B cell (primary cell): Measurements from ENCODE around the gene ABCA7. TPM values are rescaled to one million over a fixed set of nuclear protein-coding genes. Genes with fewer than 3 reads are reported as not detected.

Experiments used
- ATAC-seq: fragments of 200-7000 bp; cut with Tn5 transposase; one replicate; pipeline ENCODE4 v1.10.0; 2021; ENCODE audit warnings: low read depth, mild to moderate bottlenecking, moderate number of reproducible peaks, moderate library complexity
- CTCF ChIA-PET: fragments of 350-600 bp; sonication (Branson Sonifier 250); formaldehyde crosslinking; loops from one replicate; lab custom pipeline; 2021; ENCODE audit warnings: antibody characterized with exemption, inconsistent platforms; lab: Charles Lee
- POLR2A ChIA-PET: fragments of 350-600 bp; sonication (Branson Sonifier 250); formaldehyde crosslinking; loops from one replicate; lab custom pipeline; 2021; ENCODE audit warnings: antibody characterized with exemption; lab: Charles Lee
- DNase-seq: peaks from one replicate; pipeline ENCODE4 v3.0.0; 2013
- H2AFZ ChIP-seq: 2 replicates; pipeline ENCODE4 v1.6.1; 2012; ENCODE audit warnings: mild to moderate bottlenecking, low read depth, low read length; ENCODE audit not compliant: insufficient read depth, poor library complexity, severe bottlenecking
- H3K27ac ChIP-seq, 2 donors: 1 replicate in 1 of 2; 2 replicates in 1 of 2; pipeline ENCODE4 v1.5.1; 2012 to 2013; ENCODE audit warnings: low read length in 2 of 2, mild to moderate bottlenecking in 2 of 2, moderate library complexity in 1 of 2
- H3K27me3 ChIP-seq, 4 experiments: fragments of 200-600 bp in 1 of 4; sonication (generic) in 1 of 4; replicated peaks in 1 of 4; 1 replicate in 2 of 4; 2 replicates in 2 of 4; pipeline versions ENCODE4 v1.6.1 to v1.7.0; 2013 to 2016; ENCODE audit warnings: low read length in 3 of 4, mild to moderate bottlenecking in 2 of 4, mixed read lengths in 1 of 4, moderate library complexity in 1 of 4; ENCODE audit not compliant: insufficient read depth in 4 of 4, control insufficient read depth in 3 of 4; ENCODE audit errors: control extremely low read depth in 1 of 4
- H3K36me3 ChIP-seq, 2 experiments: replicated peaks in 1 of 2; 1 replicate in 1 of 2; 2 replicates in 1 of 2; pipeline versions ENCODE4 v1.6.1 to v1.7.1; 2013; ENCODE audit warnings: low read length in 1 of 2; ENCODE audit not compliant: insufficient read depth in 2 of 2, control insufficient read depth in 1 of 2; ENCODE audit errors: control extremely low read depth in 1 of 2, extremely low read depth in 1 of 2
- H3K4me1 ChIP-seq, 2 donors: fragments of 200-600 bp in 1 of 2; sonication (generic) in 1 of 2; 1 replicate in 1 of 2; 2 replicates in 1 of 2; pipeline versions ENCODE4 v1.5.1 to v1.6.1; 2013 to 2017; ENCODE audit warnings: low read length in 2 of 2; ENCODE audit not compliant: control insufficient read depth in 2 of 2, insufficient read depth in 2 of 2
- H3K4me2 ChIP-seq: replicated peaks from 2 replicates; pipeline ENCODE3; 2012; ENCODE audit warnings: mild to moderate bottlenecking, low read depth, low read length; ENCODE audit not compliant: poor library complexity, severe bottlenecking
- H3K4me3 ChIP-seq, 5 experiments: fragments of 200-600 bp in 1 of 5; sonication (generic) in 1 of 5; 1 replicate in 3 of 5; 2 replicates in 2 of 5; pipeline versions ENCODE4 v1.5.1 to v1.7.0; 2011 to 2016; ENCODE audit warnings: low read length in 4 of 5, mild to moderate bottlenecking in 4 of 5, low read depth in 2 of 5, control low read depth in 1 of 5, moderate library complexity in 1 of 5; ENCODE audit not compliant: insufficient read depth in 1 of 5; ENCODE audit errors: control extremely low read depth in 1 of 5, extremely low read depth in 1 of 5
- H3K79me2 ChIP-seq: fragments of 200-600 bp; sonication (generic); one replicate; pipeline ENCODE4 v1.6.0; 2016; ENCODE audit warnings: low read length; ENCODE audit not compliant: control insufficient read depth, insufficient read depth
- H3K9ac ChIP-seq: fragments of 200-600 bp; sonication (generic); 2 replicates; pipeline ENCODE4 v1.6.1; 2017; ENCODE audit warnings: mild to moderate bottlenecking, low read length, moderate library complexity
- H3K9me3 ChIP-seq, 3 donors: one replicate each; pipeline versions ENCODE4 v1.6.1 to v1.7.1; 2013; ENCODE audit warnings: low read length in 2 of 3; ENCODE audit not compliant: control insufficient read depth in 2 of 3, insufficient read depth in 1 of 3; ENCODE audit errors: control extremely low read depth in 1 of 3
- H4K20me1 ChIP-seq: 2 replicates; pipeline ENCODE4 v1.6.0; 2012; ENCODE audit warnings: mild to moderate bottlenecking, low read length; ENCODE audit not compliant: insufficient read depth, control insufficient read depth, poor library complexity, severe bottlenecking
- H3K27ac Mint-ChIP-seq: one replicate; pipeline ENCODE4 v1.8.0; 2021; ENCODE audit warnings: mixed read lengths
- H3K27me3 Mint-ChIP-seq: one replicate; pipeline ENCODE4 v1.8.0; 2021; ENCODE audit warnings: mixed read lengths
- H3K4me1 Mint-ChIP-seq: one replicate; pipeline ENCODE4 v1.8.0; 2021; ENCODE audit warnings: mixed read lengths
- H3K4me3 Mint-ChIP-seq: one replicate; pipeline ENCODE4 v1.8.0; 2021; ENCODE audit warnings: mixed read lengths
- H3K9me3 Mint-ChIP-seq: one replicate; pipeline ENCODE4 v1.8.0; 2022; ENCODE audit warnings: mixed read lengths; ENCODE audit not compliant: insufficient read depth
- CTCF ChIP-seq: fragments of 200-600 bp; IDR thresholded peaks from one replicate; pipeline ENCODE4 v1.8.0; 2022; ENCODE audit warnings: antibody characterized with exemption, mild to moderate bottlenecking
- EZH2 ChIP-seq: IDR thresholded peaks from 2 replicates; pipeline ENCODE4 v1.6.1; 2012; ENCODE audit warnings: borderline replicate concordance, low read depth, mild to moderate bottlenecking, moderate library complexity, low read length; ENCODE audit not compliant: insufficient read depth, poor library complexity, severe bottlenecking
- WGBS: methylation state at CpG from one replicate; pipeline ENCODE4 v1.1.5; 2013; ENCODE audit warnings: missing lambda C conversion rate; ENCODE audit not compliant: insufficient coverage; 5-methylcytosine and 5-hydroxymethylcytosine counted together
- intact Hi-C: fragments of 100-400 bp; cut with micrococcal nuclease; formaldehyde crosslinking; loops from one replicate; pipeline ENCODE4 v1.10.0; 2022
- polyA plus RNA-seq: library from polyadenylated mRNA; depleted of rRNA; stranded (reverse); fragments of >200 nt; gene quantifications from 2 replicates; pipeline ENCODE4 v1.2.3, GENCODE V29; 2012
- total RNA-seq, 2 donors: library from RNA; stranded (reverse); fragments of 120-200 nt in 1 of 2; gene quantifications; 1 replicate in 1 of 2; 2 replicates in 1 of 2; pipeline versions ENCODE4 v1.2.3 to v1.2.4, GENCODE V29; 2013 to 2022

Gene ABCA7
- total and polyA plus RNA-seq, 2 donors (not counting 1 experiment from before 2014, with no cell fraction given) = 192 to 281 TPM

GRCh38 chr19:1051791-1052190 lies 11.9 kb downstream of the ABCA7 start:
- peaks cover 0 to 66% of the 10 kb centered on the region in 2 experiments for H3K36me3 ChIP-seq
- CTCF ChIA-PET = no interaction called here
- no peaks in the 10 kb centered on the region for H3K27me3 Mint-ChIP-seq
- no peaks in the 10 kb centered on the region for H3K27me3 ChIP-seq
- no peak for TF ChIP-seq CTCF
- no peak for TF ChIP-seq EZH2
- H3K9ac ChIP-seq = no peak overlapping the region
- intact Hi-C loops = no loop called here
- DNase-seq = no peak
- peaks cover 5% of the 10 kb centered on the region for H3K4me1 Mint-ChIP-seq
- H3K27ac Mint-ChIP-seq = no peak overlapping the region
- peaks cover 0 to 2% of the 10 kb centered on the region in 2 donors for H3K4me1 ChIP-seq
- POLR2A ChIA-PET = no interaction called here
- H2AFZ ChIP-seq = no peak overlapping the region
- H3K4me2 ChIP-seq = no peak overlapping the region
- no peak for ATAC-seq
- peaks cover 8% of the 10 kb centered on the region for H3K79me2 ChIP-seq
- H3K27ac ChIP-seq = no peak overlapping the region
- peaks cover 9% of the 10 kb centered on the region for H4K20me1 ChIP-seq
- no peaks in the 10 kb centered on the region for H3K9me3 Mint-ChIP-seq
- peaks cover 0 to 33% (median 7%) of the 10 kb centered on the region in 3 donors for H3K9me3 ChIP-seq
- no peak overlapping the region for H3K4me3 Mint-ChIP-seq
- 86% methylated on average over 10 of the region's 17 CpGs for WGBS
- no peak overlapping the region for H3K4me3 ChIP-seq

GRCh38 chr19:1052349-1052975 lies 12.6 kb downstream of the ABCA7 start:
- Histone ChIP-seq H4K20me1 (peaks cover 5% of the 10 kb centered on the region), H3K4me3 (no peak overlapping the region), H3K9me3 (peaks cover 1 to 39% (median 13%) of the 10 kb centered on the region in 3 donors), H3K27me3 (no peaks in the 10 kb centered on the region), H3K27ac (no peak overlapping the region), H3K9ac (no peak overlapping the region), H3K4me2 (no peak overlapping the region), H3K36me3 (peaks cover 3 to 67% of the 10 kb centered on the region in 2 experiments), H2AFZ (no peak overlapping the region), H3K4me1 (peaks cover 0 to 6% of the 10 kb centered on the region in 2 donors), H3K79me2 (peaks cover 5% of the 10 kb centered on the region)
- H3K27ac Mint-ChIP-seq = peak overlapping the region; percentile 26
- TF ChIP-seq CTCF (no peak), EZH2 (no peak)
- no peaks in the 10 kb centered on the region for H3K27me3 Mint-ChIP-seq
- no peak overlapping the region for H3K4me3 Mint-ChIP-seq
- ChIA-PET POLR2A (interaction anchor here (0.5 kb wide), 1 partner anchor 53 kb away, joined by 3 read pairs; no protein-coding TSS in a partner anchor), CTCF (interaction anchor here (1.5 kb wide), 1 partner anchor 36 kb away, joined by 3 read pairs; no protein-coding TSS in a partner anchor)
- no peaks in the 10 kb centered on the region for H3K9me3 Mint-ChIP-seq
- no CpG with 5 or more reads among the region's 5 CpGs for WGBS
- ATAC-seq = no peak
- intact Hi-C loops = no loop called here
- DNase-seq = no peak
- peaks cover 9% of the 10 kb centered on the region for H3K4me1 Mint-ChIP-seq
